Osteoblast (primary cell): ENCODE results near the gene ZXDC. TPM values are rescaled to one million over a fixed set of nuclear protein-coding genes. Genes with fewer than 3 reads are reported as not detected.

ENCODE experiments used
- DNase-seq: peaks from one replicate; pipeline ENCODE4 v3.0.0; 2011; ENCODE audit warnings: low spot score, mixed read lengths; ENCODE audit not compliant: insufficient read length; ENCODE audit errors: missing footprints
- H2AFZ ChIP-seq: 2 replicates; pipeline ENCODE4 v1.6.0; 2011; ENCODE audit warnings: mild to moderate bottlenecking, low read length
- H3K27ac ChIP-seq: 2 replicates; pipeline ENCODE4 v1.5.1; 2011; ENCODE audit warnings: mild to moderate bottlenecking, low read depth, low read length, moderate library complexity
- H3K27me3 ChIP-seq: 2 replicates; pipeline ENCODE4 v1.6.0; 2012; ENCODE audit warnings: mild to moderate bottlenecking, control low read depth, inconsistent platforms, low read length, moderate library complexity; ENCODE audit not compliant: insufficient read depth
- H3K36me3 ChIP-seq: 2 replicates; pipeline ENCODE4 v1.5.1; 2011; ENCODE audit warnings: mild to moderate bottlenecking, low read length, control low read depth, moderate library complexity; ENCODE audit not compliant: insufficient read depth
- H3K4me1 ChIP-seq: 2 replicates; pipeline ENCODE4 v1.5.1; 2011; ENCODE audit warnings: mild to moderate bottlenecking, low read length, control low read depth, moderate library complexity; ENCODE audit not compliant: insufficient read depth
- H3K4me2 ChIP-seq: 2 replicates; pipeline ENCODE4 v1.6.0; 2011; ENCODE audit warnings: mild to moderate bottlenecking, low read length; ENCODE audit not compliant: insufficient read depth
- H3K4me3 ChIP-seq: fragments of 200-600 bp; sonication (generic); 3 replicates; pipeline ENCODE4 v1.5.1; 2012; ENCODE audit warnings: mild to moderate bottlenecking, low read length, inconsistent platforms; ENCODE audit not compliant: insufficient read depth
- H3K79me2 ChIP-seq: 2 replicates; pipeline ENCODE4 v1.6.0; 2012; ENCODE audit warnings: mild to moderate bottlenecking, low read length, control low read depth, inconsistent platforms; ENCODE audit not compliant: insufficient read depth
- H3K9me3 ChIP-seq: 2 replicates; pipeline ENCODE4 v1.5.1; 2011; ENCODE audit warnings: low read depth, low read length, control low read depth
- H4K20me1 ChIP-seq: 2 replicates; pipeline ENCODE4 v1.6.0; 2012; ENCODE audit warnings: mild to moderate bottlenecking, low read length, control low read depth; ENCODE audit not compliant: insufficient read depth
- total RNA-seq: library from RNA; depleted of rRNA; stranded (reverse); fragments of >200 nt; gene quantifications from 2 replicates; pipeline ENCODE4 v1.2.3, GENCODE V29; 2012
- TF ChIP-seq, protein P1 (sequence below): IDR thresholded peaks from 2 replicates; pipeline ENCODE4 v1.5.1; 2011; ENCODE audit warnings: mild to moderate bottlenecking, low read depth, low read length, moderate library complexity; ENCODE audit errors: extremely low read depth

Gene ZXDC
- total RNA-seq, 1 donor = 27.1 TPM

DNA sequence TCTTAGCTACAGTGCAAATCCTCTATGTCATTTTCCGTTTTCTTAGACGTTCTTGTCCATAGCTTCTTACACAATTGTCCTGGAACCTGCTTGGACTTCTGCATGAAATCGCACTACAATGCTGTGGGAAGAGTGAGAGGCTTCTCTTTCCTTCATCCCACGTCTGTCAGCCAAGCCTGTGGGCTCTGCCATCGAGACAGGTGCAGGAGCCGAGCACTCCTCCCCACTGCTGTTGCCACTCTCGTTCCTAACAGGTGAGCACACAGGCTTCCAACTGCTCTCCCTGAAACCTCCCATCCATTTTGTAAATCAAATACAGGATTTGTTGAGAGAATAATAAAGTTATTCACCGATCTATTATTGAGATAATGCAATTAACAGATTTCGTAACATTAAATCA, 23.5 kb downstream of the ZXDC start:
- H3K4me3 ChIP-seq = no peak overlapping the region
- H3K9me3 ChIP-seq = no peaks in the 10 kb centered on the region
- H3K27ac ChIP-seq = no peak overlapping the region
- peaks cover 15% of the 10 kb centered on the region for H4K20me1 ChIP-seq
- no peak overlapping the region for H2AFZ ChIP-seq
- TF ChIP-seq, protein P1, sequence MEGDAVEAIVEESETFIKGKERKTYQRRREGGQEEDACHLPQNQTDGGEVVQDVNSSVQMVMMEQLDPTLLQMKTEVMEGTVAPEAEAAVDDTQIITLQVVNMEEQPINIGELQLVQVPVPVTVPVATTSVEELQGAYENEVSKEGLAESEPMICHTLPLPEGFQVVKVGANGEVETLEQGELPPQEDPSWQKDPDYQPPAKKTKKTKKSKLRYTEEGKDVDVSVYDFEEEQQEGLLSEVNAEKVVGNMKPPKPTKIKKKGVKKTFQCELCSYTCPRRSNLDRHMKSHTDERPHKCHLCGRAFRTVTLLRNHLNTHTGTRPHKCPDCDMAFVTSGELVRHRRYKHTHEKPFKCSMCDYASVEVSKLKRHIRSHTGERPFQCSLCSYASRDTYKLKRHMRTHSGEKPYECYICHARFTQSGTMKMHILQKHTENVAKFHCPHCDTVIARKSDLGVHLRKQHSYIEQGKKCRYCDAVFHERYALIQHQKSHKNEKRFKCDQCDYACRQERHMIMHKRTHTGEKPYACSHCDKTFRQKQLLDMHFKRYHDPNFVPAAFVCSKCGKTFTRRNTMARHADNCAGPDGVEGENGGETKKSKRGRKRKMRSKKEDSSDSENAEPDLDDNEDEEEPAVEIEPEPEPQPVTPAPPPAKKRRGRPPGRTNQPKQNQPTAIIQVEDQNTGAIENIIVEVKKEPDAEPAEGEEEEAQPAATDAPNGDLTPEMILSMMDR = no peak
- H3K27me3 ChIP-seq = no peaks in the 10 kb centered on the region
- peaks cover 41% of the 10 kb centered on the region for H3K36me3 ChIP-seq
- no peak for DNase-seq
- no peak overlapping the region for H3K4me2 ChIP-seq
- peaks cover 16% of the 10 kb centered on the region for H3K79me2 ChIP-seq
- H3K4me1 ChIP-seq = no peaks in the 10 kb centered on the region

DNA sequence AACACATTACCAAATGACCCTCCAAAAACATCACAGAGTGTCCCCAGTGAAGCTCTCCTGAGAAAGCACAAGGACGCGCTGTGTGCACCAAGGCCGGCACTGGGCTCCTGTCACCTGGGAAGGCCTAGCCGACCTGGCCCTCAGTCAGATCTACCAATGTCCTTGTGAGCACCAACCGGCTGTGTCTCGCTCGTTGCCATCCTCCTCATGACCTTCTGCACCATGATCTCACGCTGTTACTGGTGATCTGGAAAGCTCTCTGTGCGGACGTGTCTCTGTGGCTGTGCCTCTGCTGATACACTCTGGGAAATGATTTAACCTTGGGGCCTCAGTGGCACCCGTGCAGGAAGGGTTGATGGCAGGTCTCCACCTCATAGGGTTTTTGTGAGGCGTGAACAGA, 24.2 kb downstream of the ZXDC start:
- Histone ChIP-seq H4K20me1 (peaks cover 9% of the 10 kb centered on the region), H3K4me3 (no peak overlapping the region), H3K27me3 (no peaks in the 10 kb centered on the region), H3K27ac (no peak overlapping the region), H3K36me3 (peaks cover 38% of the 10 kb centered on the region), H3K4me1 (no peaks in the 10 kb centered on the region), H3K4me2 (no peak overlapping the region), H3K79me2 (peaks cover 9% of the 10 kb centered on the region), H2AFZ (no peak overlapping the region), H3K9me3 (no peaks in the 10 kb centered on the region)
- DNase-seq = no peak
- TF ChIP-seq, protein P1 = no peak

DNA sequence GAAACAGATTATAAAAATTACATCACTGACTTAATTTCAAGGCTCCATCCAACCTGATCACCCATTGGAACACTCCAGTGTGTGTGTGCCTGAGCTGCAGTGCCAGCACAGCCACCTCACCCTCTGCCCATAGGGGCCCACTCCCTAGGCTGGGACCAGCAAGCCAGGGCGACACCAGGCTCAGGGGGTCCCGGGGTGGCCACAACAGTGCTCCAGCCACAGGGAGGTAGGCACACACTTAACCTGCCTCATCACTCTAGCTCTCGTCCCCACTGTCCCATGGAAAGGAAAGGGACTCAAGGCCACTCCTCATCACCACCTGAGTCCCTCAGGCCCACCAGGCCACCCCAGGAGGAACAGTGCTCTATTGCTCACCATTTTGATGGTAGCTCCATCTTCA, 24.9 kb downstream of the ZXDC start:
- no peaks in the 10 kb centered on the region for H3K4me1 ChIP-seq
- TF ChIP-seq, protein P1 = no peak
- no peak overlapping the region for H2AFZ ChIP-seq
- H3K4me3 ChIP-seq = no peak overlapping the region
- peaks cover 4% of the 10 kb centered on the region for H3K79me2 ChIP-seq
- H3K36me3 ChIP-seq = peaks cover 34% of the 10 kb centered on the region
- DNase-seq = no peak
- H3K9me3 ChIP-seq = no peaks in the 10 kb centered on the region
- H4K20me1 ChIP-seq = peaks cover 7% of the 10 kb centered on the region
- no peak overlapping the region for H3K4me2 ChIP-seq
- H3K27me3 ChIP-seq = no peaks in the 10 kb centered on the region
- no peak overlapping the region for H3K27ac ChIP-seq

DNA sequence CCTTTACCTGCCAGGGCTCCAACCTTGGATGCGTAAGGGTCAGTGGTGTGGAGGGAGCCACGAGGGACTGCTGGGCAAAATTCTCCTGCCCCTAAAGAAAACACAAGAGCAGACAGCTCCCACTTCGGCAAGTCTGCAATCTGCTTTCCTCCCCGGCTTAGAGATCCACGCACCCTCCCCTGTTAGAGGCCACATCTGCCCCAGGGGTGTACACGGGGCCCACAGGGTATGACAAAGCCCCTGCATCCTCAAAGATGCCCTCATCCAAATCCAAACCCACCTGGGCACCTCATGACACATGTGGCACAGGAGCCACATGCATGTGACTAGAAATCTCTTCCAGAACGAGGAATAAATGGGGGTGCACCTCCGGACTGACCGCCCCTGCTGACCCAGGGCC, 25.5 kb downstream of the ZXDC start:
- H4K20me1 ChIP-seq = peaks cover 7% of the 10 kb centered on the region
- no peak overlapping the region for H3K4me2 ChIP-seq
- H3K9me3 ChIP-seq = no peaks in the 10 kb centered on the region
- H3K27ac ChIP-seq = no peak overlapping the region
- H3K4me1 ChIP-seq = no peaks in the 10 kb centered on the region
- H2AFZ ChIP-seq = no peak overlapping the region
- TF ChIP-seq, protein P1 = no peak
- peaks cover 4% of the 10 kb centered on the region for H3K79me2 ChIP-seq
- peaks cover 33% of the 10 kb centered on the region for H3K36me3 ChIP-seq
- no peak for DNase-seq
- no peak overlapping the region for H3K4me3 ChIP-seq
- H3K27me3 ChIP-seq = no peaks in the 10 kb centered on the region
